HEK293 (cell line): ENCODE measurements around the gene HACD3.

ENCODE experiments used
- FEZF1 ChIP-seq: fragments of 450-650 bp; formaldehyde crosslinking; IDR thresholded peaks from 2 replicates; pipeline ENCODE4 v1.5.1; 2016; ENCODE audit warnings: missing biosample characterization, missing genetic modification characterization
- KLF16 ChIP-seq: fragments of 450-650 bp; formaldehyde crosslinking; IDR thresholded peaks from 2 replicates; pipeline ENCODE4 v1.5.1; 2017; ENCODE audit warnings: missing biosample characterization, missing genetic modification characterization
- PATZ1 ChIP-seq: fragments of 450-650 bp; formaldehyde crosslinking; IDR thresholded peaks from 2 replicates; pipeline ENCODE4 v1.5.1; 2016; ENCODE audit warnings: missing biosample characterization, missing genetic modification characterization
- REPIN1 ChIP-seq: fragments of 450-650 bp; formaldehyde crosslinking; IDR thresholded peaks from 2 replicates; pipeline ENCODE4 v1.5.1; 2017; ENCODE audit warnings: missing biosample characterization, missing genetic modification characterization, low read depth
- SP3 ChIP-seq: fragments of 450-650 bp; formaldehyde crosslinking; IDR thresholded peaks from 2 replicates; pipeline ENCODE4 v1.5.1; 2016; ENCODE audit warnings: missing biosample characterization, missing genetic modification characterization
- ZBTB17 ChIP-seq: fragments of 450-650 bp; formaldehyde crosslinking; IDR thresholded peaks from 2 replicates; pipeline ENCODE4 v1.5.1; 2016; ENCODE audit warnings: missing biosample characterization, missing genetic modification characterization
- ZBTB6 ChIP-seq: fragments of 450-650 bp; formaldehyde crosslinking; IDR thresholded peaks from 2 replicates; pipeline ENCODE4 v1.5.1; 2017; ENCODE audit warnings: missing biosample characterization, missing genetic modification characterization
- ZNF146 ChIP-seq: fragments of 450-650 bp; formaldehyde crosslinking; IDR thresholded peaks from 2 replicates; pipeline ENCODE4 v1.5.1; 2016; ENCODE audit warnings: missing biosample characterization, missing genetic modification characterization
- ZNF248 ChIP-seq: fragments of 450-650 bp; formaldehyde crosslinking; IDR thresholded peaks from 2 replicates; pipeline ENCODE4 v1.5.1; 2017; ENCODE audit warnings: missing biosample characterization, missing genetic modification characterization
- ZNF391 ChIP-seq: fragments of 450-650 bp; formaldehyde crosslinking; IDR thresholded peaks from 2 replicates; pipeline ENCODE4 v1.5.1; 2016; ENCODE audit warnings: low read depth, missing biosample characterization, missing genetic modification characterization, borderline replicate concordance
- ZNF416 ChIP-seq: fragments of 450-650 bp; formaldehyde crosslinking; IDR thresholded peaks from 2 replicates; pipeline ENCODE4 v1.5.1; 2016; ENCODE audit warnings: missing biosample characterization, missing genetic modification characterization
- ZNF510 ChIP-seq: fragments of 450-650 bp; formaldehyde crosslinking; IDR thresholded peaks from 2 replicates; pipeline ENCODE4 v1.5.1; 2018; ENCODE audit warnings: mild to moderate bottlenecking, missing genetic modification characterization, missing biosample characterization; ENCODE audit not compliant: insufficient replicate concordance
- ZNF560 ChIP-seq: fragments of 450-650 bp; formaldehyde crosslinking; IDR thresholded peaks from 2 replicates; pipeline ENCODE4 v1.5.1; 2017; ENCODE audit warnings: missing biosample characterization, missing genetic modification characterization, borderline replicate concordance
- ZNF629 ChIP-seq: fragments of 450-650 bp; formaldehyde crosslinking; IDR thresholded peaks from 2 replicates; pipeline ENCODE4 v1.5.1; 2017; ENCODE audit warnings: missing biosample characterization, missing genetic modification characterization
- ZNF664 ChIP-seq: fragments of 450-650 bp; formaldehyde crosslinking; IDR thresholded peaks from 2 replicates; pipeline ENCODE4 v1.5.1; 2016; ENCODE audit warnings: missing biosample characterization, missing genetic modification characterization
- ZNF768 ChIP-seq: fragments of 450-650 bp; formaldehyde crosslinking; IDR thresholded peaks from 2 replicates; pipeline ENCODE4 v1.5.1; 2018; ENCODE audit warnings: missing biosample characterization, mild to moderate bottlenecking, missing genetic modification characterization
- ZNF785 ChIP-seq: fragments of 450-650 bp; formaldehyde crosslinking; IDR thresholded peaks from 2 replicates; pipeline ENCODE4 v1.5.1; 2016; ENCODE audit warnings: missing biosample characterization, missing genetic modification characterization
- ZSCAN16 ChIP-seq: fragments of 450-650 bp; formaldehyde crosslinking; IDR thresholded peaks from 2 replicates; pipeline ENCODE4 v1.5.1; 2016; ENCODE audit warnings: missing biosample characterization, missing genetic modification characterization
- TF ChIP-seq, protein P1 (sequence below): fragments of 450-650 bp; formaldehyde crosslinking; IDR thresholded peaks from 2 replicates; pipeline ENCODE4 v1.5.1; 2016; ENCODE audit warnings: missing biosample characterization, missing genetic modification characterization, low read depth
- TF ChIP-seq, protein P2 (sequence below): fragments of 450-650 bp; formaldehyde crosslinking; IDR thresholded peaks from 2 replicates; pipeline ENCODE4 v1.5.1; 2017; ENCODE audit warnings: missing biosample characterization, missing genetic modification characterization
- TF ChIP-seq, protein P3 (sequence below): IDR thresholded peaks from 2 replicates; pipeline ENCODE4 v1.6.1; 2011; ENCODE audit warnings: mild to moderate bottlenecking, low read depth, low read length, borderline replicate concordance
- TF ChIP-seq, protein P4 (sequence below): fragments of 450-650 bp; formaldehyde crosslinking; IDR thresholded peaks from 2 replicates; pipeline ENCODE4 v1.5.1; 2016; ENCODE audit warnings: missing biosample characterization, missing genetic modification characterization, borderline replicate concordance

The HACD3 gene

DNA sequence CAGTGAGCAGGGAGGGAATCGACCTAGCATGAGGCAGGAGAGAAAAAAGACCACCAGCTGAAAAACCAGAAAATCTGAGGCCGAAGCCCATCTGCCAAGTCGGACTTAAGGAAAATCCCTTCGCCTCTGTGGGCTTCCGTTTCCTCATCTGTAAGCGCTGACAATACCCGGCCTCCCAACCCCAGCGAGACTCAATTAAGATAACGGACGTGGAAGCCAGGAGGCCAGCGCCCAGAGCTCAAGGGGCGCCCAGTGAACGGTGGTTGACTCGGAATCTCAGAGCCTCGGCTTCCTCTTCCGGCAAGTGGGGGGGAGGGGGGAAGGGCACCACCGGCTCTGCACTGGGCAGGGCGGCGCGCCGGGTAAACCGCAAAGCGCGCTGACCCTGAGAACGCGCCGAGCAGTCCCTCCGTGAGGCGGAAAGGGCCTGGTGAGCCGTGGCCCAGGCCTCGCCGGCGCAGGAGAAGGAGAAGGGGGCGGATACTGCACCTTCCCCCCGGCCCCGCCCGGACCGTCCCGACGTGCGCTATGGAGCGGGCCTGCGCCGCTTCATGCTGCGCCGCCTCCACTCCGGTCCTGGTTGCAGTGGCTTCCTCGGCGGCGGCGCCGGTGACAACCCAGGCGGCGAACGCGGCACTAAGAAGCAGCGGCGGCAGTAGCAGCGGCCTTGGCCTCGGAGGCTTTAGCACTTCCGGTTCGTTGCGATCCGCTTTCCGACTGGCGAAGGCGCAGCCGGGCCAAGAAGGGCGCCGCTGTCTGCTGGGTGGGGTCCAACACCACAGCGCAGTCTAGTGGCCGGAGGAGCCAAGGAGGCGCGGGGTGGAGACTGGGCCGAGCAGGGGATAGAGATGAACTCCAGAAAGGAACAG lies 13.0 kb upstream of the HACD3 start, which contains the start of gene DPP8 (continued):
- TF ChIP-seq ZNF560 (no peak), KLF16 (tag by site-specific recombination) (peak; percentile 99), ZNF785 (tag by site-specific recombination) (peak; percentile 66; the same call in 1 of the 2 replicates), ZNF664 (0 out of 2 replicates have a peak, but pooled peaks have one; percentile 8), ZNF146 (no peak; the same call in 1 of the 2 replicates), ZBTB17 (tag by site-specific recombination) (peak; percentile 100), PATZ1 (peak; percentile 95), FEZF1 (tag by site-specific recombination) (peak; percentile 56; the same call in 1 of the 2 replicates), ZSCAN16 (tag by site-specific recombination) (peak; percentile 81), ZNF391 (tag by site-specific recombination) (peak; percentile 92), ZNF629 (tag by site-specific recombination) (peak; percentile 88), SP3 (peak; percentile 92), ZNF768 (tag by site-specific recombination) (no peak), ZNF248 (tag by site-specific recombination) (no peak), ZNF510 (tag by site-specific recombination) (no peak), ZBTB6 (tag by site-specific recombination) (peak; percentile 55), REPIN1 (tag by site-specific recombination) (peak; percentile 45; the same call in 1 of the 2 replicates), ZNF416 (tag by site-specific recombination) (peak; percentile 57; the same call in 1 of the 2 replicates)
- TF ChIP-seq, protein P1, sequence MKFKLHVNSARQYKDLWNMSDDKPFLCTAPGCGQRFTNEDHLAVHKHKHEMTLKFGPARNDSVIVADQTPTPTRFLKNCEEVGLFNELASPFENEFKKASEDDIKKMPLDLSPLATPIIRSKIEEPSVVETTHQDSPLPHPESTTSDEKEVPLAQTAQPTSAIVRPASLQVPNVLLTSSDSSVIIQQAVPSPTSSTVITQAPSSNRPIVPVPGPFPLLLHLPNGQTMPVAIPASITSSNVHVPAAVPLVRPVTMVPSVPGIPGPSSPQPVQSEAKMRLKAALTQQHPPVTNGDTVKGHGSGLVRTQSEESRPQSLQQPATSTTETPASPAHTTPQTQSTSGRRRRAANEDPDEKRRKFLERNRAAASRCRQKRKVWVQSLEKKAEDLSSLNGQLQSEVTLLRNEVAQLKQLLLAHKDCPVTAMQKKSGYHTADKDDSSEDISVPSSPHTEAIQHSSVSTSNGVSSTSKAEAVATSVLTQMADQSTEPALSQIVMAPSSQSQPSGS (tag by site-specific recombination) = no peak
- TF ChIP-seq, protein P2, sequence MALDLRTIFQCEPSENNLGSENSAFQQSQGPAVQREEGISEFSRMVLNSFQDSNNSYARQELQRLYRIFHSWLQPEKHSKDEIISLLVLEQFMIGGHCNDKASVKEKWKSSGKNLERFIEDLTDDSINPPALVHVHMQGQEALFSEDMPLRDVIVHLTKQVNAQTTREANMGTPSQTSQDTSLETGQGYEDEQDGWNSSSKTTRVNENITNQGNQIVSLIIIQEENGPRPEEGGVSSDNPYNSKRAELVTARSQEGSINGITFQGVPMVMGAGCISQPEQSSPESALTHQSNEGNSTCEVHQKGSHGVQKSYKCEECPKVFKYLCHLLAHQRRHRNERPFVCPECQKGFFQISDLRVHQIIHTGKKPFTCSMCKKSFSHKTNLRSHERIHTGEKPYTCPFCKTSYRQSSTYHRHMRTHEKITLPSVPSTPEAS (tag by site-specific recombination) = peak; percentile 64
- TF ChIP-seq, protein P3, sequence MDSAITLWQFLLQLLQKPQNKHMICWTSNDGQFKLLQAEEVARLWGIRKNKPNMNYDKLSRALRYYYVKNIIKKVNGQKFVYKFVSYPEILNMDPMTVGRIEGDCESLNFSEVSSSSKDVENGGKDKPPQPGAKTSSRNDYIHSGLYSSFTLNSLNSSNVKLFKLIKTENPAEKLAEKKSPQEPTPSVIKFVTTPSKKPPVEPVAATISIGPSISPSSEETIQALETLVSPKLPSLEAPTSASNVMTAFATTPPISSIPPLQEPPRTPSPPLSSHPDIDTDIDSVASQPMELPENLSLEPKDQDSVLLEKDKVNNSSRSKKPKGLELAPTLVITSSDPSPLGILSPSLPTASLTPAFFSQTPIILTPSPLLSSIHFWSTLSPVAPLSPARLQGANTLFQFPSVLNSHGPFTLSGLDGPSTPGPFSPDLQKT = peak; percentile 42; the same call in 1 of the 2 replicates
- TF ChIP-seq, protein P4, sequence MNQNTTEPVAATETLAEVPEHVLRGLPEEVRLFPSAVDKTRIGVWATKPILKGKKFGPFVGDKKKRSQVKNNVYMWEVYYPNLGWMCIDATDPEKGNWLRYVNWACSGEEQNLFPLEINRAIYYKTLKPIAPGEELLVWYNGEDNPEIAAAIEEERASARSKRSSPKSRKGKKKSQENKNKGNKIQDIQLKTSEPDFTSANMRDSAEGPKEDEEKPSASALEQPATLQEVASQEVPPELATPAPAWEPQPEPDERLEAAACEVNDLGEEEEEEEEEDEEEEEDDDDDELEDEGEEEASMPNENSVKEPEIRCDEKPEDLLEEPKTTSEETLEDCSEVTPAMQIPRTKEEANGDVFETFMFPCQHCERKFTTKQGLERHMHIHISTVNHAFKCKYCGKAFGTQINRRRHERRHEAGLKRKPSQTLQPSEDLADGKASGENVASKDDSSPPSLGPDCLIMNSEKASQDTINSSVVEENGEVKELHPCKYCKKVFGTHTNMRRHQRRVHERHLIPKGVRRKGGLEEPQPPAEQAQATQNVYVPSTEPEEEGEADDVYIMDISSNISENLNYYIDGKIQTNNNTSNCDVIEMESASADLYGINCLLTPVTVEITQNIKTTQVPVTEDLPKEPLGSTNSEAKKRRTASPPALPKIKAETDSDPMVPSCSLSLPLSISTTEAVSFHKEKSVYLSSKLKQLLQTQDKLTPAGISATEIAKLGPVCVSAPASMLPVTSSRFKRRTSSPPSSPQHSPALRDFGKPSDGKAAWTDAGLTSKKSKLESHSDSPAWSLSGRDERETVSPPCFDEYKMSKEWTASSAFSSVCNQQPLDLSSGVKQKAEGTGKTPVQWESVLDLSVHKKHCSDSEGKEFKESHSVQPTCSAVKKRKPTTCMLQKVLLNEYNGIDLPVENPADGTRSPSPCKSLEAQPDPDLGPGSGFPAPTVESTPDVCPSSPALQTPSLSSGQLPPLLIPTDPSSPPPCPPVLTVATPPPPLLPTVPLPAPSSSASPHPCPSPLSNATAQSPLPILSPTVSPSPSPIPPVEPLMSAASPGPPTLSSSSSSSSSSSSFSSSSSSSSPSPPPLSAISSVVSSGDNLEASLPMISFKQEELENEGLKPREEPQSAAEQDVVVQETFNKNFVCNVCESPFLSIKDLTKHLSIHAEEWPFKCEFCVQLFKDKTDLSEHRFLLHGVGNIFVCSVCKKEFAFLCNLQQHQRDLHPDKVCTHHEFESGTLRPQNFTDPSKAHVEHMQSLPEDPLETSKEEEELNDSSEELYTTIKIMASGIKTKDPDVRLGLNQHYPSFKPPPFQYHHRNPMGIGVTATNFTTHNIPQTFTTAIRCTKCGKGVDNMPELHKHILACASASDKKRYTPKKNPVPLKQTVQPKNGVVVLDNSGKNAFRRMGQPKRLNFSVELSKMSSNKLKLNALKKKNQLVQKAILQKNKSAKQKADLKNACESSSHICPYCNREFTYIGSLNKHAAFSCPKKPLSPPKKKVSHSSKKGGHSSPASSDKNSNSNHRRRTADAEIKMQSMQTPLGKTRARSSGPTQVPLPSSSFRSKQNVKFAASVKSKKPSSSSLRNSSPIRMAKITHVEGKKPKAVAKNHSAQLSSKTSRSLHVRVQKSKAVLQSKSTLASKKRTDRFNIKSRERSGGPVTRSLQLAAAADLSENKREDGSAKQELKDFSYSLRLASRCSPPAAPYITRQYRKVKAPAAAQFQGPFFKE (tag by site-specific recombination) = peak; percentile 84; the same call in 1 of the 2 replicates
